Bronchial epithelial cell (primary cell): ENCODE results near the gene RADIL. TPM values are rescaled to one million over a fixed set of nuclear protein-coding genes. Genes with fewer than 3 reads are reported as not detected.

Experiments
- DNase-seq: peaks from one replicate; pipeline ENCODE4 v3.0.0-alpha.2; 2010; ENCODE audit warnings: low read depth
- FAIRE-seq: peaks from 2 replicates; lab custom pipeline; 2011; peaks lifted over from hg19 to GRCh38; lab: Jason Lieb, UNC
- H3K27me3 ChIP-seq: 2 replicates; pipeline ENCODE4 v1.5.1; 2011; ENCODE audit warnings: low read length; ENCODE audit not compliant: control insufficient read depth, insufficient read depth
- H3K36me3 ChIP-seq: 2 replicates; pipeline ENCODE4 v1.5.1; 2011; ENCODE audit warnings: low read length; ENCODE audit not compliant: control insufficient read depth, insufficient read depth
- H3K4me3 ChIP-seq: 2 replicates; pipeline ENCODE4 v1.5.1; 2011; ENCODE audit warnings: mild to moderate bottlenecking, low read depth, low read length, control low read depth
- total RNA-seq: library from RNA; depleted of rRNA; stranded (reverse); fragments of >200 nt; gene quantifications from 2 replicates; pipeline ENCODE4 v1.2.1, GENCODE V29; 2014
- TF ChIP-seq, protein P1 (sequence below): IDR thresholded peaks from 2 replicates; pipeline ENCODE4 v1.5.1; 2011; ENCODE audit warnings: mild to moderate bottlenecking, moderate library complexity, low read length, control low read depth, inconsistent platforms; ENCODE audit not compliant: insufficient read depth, severe bottlenecking

RADIL gene
- total RNA-seq, 1 donor from 2014 or later = under 0.01 TPM

GRCh38 chr7:4809666-4810065, 73.8 kb downstream of the RADIL start:
- TF ChIP-seq, protein P1, sequence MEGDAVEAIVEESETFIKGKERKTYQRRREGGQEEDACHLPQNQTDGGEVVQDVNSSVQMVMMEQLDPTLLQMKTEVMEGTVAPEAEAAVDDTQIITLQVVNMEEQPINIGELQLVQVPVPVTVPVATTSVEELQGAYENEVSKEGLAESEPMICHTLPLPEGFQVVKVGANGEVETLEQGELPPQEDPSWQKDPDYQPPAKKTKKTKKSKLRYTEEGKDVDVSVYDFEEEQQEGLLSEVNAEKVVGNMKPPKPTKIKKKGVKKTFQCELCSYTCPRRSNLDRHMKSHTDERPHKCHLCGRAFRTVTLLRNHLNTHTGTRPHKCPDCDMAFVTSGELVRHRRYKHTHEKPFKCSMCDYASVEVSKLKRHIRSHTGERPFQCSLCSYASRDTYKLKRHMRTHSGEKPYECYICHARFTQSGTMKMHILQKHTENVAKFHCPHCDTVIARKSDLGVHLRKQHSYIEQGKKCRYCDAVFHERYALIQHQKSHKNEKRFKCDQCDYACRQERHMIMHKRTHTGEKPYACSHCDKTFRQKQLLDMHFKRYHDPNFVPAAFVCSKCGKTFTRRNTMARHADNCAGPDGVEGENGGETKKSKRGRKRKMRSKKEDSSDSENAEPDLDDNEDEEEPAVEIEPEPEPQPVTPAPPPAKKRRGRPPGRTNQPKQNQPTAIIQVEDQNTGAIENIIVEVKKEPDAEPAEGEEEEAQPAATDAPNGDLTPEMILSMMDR = no peak
- H3K27me3 ChIP-seq = no peaks in the 10 kb centered on the region
- FAIRE-seq (no peak), DNase-seq (no peak)
- H3K4me3 ChIP-seq = no peak overlapping the region
- no peaks in the 10 kb centered on the region for H3K36me3 ChIP-seq

GRCh38 chr7:4809091-4809591, 74.4 kb downstream of the RADIL start:
- no peaks in the 10 kb centered on the region for H3K27me3 ChIP-seq
- no peak overlapping the region for H3K4me3 ChIP-seq
- DNase-seq (no peak), FAIRE-seq (no peak)
- TF ChIP-seq, protein P1 = no peak
- no peaks in the 10 kb centered on the region for H3K36me3 ChIP-seq

DNA sequence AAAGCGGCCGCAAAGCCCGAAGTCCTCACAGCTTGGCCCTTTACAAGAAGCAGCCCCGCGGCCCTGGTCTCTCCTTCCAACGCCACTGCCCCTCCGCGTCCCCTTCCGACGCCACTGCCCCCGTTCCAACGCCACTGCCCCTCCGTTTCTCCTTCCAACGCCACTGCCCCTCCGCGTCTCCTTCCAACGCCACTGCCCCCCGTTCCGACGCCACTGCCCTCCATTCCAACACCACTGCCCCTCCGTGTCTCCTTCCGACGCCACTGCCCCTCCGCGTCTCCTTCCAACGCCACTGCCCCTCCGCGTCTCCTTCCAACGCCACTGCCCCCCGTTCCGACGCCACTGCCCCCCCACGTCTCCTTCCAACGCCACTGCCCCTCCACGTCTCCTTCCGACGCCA, 75.0 kb downstream of the RADIL start:
- FAIRE-seq = no peak
- H3K27me3 ChIP-seq = no peaks in the 10 kb centered on the region

GRCh38 chr7:4808026-4808425, 75.5 kb downstream of the RADIL start:
- Histone ChIP-seq H3K36me3 (no peaks in the 10 kb centered on the region), H3K4me3 (no peak overlapping the region), H3K27me3 (no peaks in the 10 kb centered on the region)
- no peak for FAIRE-seq
- no peak for DNase-seq
- TF ChIP-seq, protein P1 = no peak

More for the DNA sequence above, 75.0 kb downstream of the RADIL start:
- Histone ChIP-seq H3K4me3 (no peak overlapping the region), H3K36me3 (no peaks in the 10 kb centered on the region)
- TF ChIP-seq, protein P1 = no peak
- DNase-seq = no peak

- FAIRE-seq = no peak
Observed at GRCh38 chr7:4807598-4808016, 75.9 kb downstream of the RADIL start.

More at GRCh38 chr7:4807598-4808016, 75.9 kb downstream of the RADIL start:
- H3K27me3 ChIP-seq = no peaks in the 10 kb centered on the region
- DNase-seq = no peak
- TF ChIP-seq, protein P1 = no peak
- H3K4me3 ChIP-seq = no peak overlapping the region
- no peaks in the 10 kb centered on the region for H3K36me3 ChIP-seq
